Neural cell (in vitro differentiated cells): ENCODE results near the gene CBLB. TPM values are rescaled to one million over a fixed set of nuclear protein-coding genes. Genes with fewer than 3 reads are reported as not detected.

Experiments used
- H2AFZ ChIP-seq: fragments of 200-600, 300-800 bp; sonication (generic), shearing (Covaris generic); 2 replicates; pipeline ENCODE4 v1.6.0; 2014; ENCODE audit warnings: low read depth, mild to moderate bottlenecking, antibody characterized with exemption, low read length, moderate library complexity
- H3F3A ChIP-seq: fragments of 200-600 bp; shearing (Covaris generic); 2 replicates; pipeline ENCODE4 v1.6.1; 2016; ENCODE audit warnings: mild to moderate bottlenecking, moderate library complexity, mixed read lengths, antibody characterized with exemption, low read length; ENCODE audit not compliant: insufficient read depth, poor library complexity, severe bottlenecking
- H3K27ac ChIP-seq: fragments of 200-600, 300-800 bp; sonication (generic), shearing (Covaris generic); 2 replicates; pipeline ENCODE4 v1.5.1; 2014; ENCODE audit warnings: mild to moderate bottlenecking, low read length, moderate library complexity
- H3K27me3 ChIP-seq: fragments of 300-800, 200-600 bp; sonication (generic), shearing (Covaris generic); 2 replicates; pipeline ENCODE4 v1.6.0; 2014; ENCODE audit warnings: mild to moderate bottlenecking, low read depth, low read length, moderate library complexity; ENCODE audit not compliant: insufficient read depth
- H3K36me3 ChIP-seq: fragments of 300-800, 200-600 bp; sonication (generic), shearing (Covaris generic); 2 replicates; pipeline ENCODE4 v1.5.1; 2014; ENCODE audit warnings: mild to moderate bottlenecking, antibody characterized with exemption, low read length, moderate library complexity; ENCODE audit not compliant: insufficient read depth
- H3K4me2 ChIP-seq: fragments of 300-800, 200-600 bp; sonication (generic), shearing (Covaris generic); 2 replicates; pipeline ENCODE4 v1.6.0; 2014; ENCODE audit warnings: mild to moderate bottlenecking, low read length
- H3K4me3 ChIP-seq: fragments of 300-800, 200-600 bp; sonication (generic), shearing (Covaris generic); 2 replicates; pipeline ENCODE4 v1.5.1; 2014; ENCODE audit warnings: mild to moderate bottlenecking, low read length, moderate library complexity
- H3K79me2 ChIP-seq: fragments of 200-600 bp; shearing (Covaris generic); replicated peaks from 2 replicates; pipeline ENCODE4 v1.6.0; 2014; ENCODE audit warnings: mild to moderate bottlenecking, low read length, moderate library complexity; ENCODE audit not compliant: insufficient read depth
- H3K9ac ChIP-seq: fragments of 300-800, 200-600 bp; sonication (generic), shearing (Covaris generic); 2 replicates; pipeline ENCODE4 v1.6.1; 2016; ENCODE audit warnings: mild to moderate bottlenecking, low read length, mixed read lengths
- H3K9me2 ChIP-seq: fragments of 200-600 bp; shearing (Covaris generic); 2 replicates; pipeline ENCODE4 v1.6.1; 2016; ENCODE audit warnings: mild to moderate bottlenecking, low read length, mixed read lengths; ENCODE audit not compliant: insufficient read depth
- H3K9me3 ChIP-seq: fragments of 200-600, 300-800 bp; sonication (generic), shearing (Covaris generic); 2 replicates; pipeline ENCODE4 v1.6.1; 2016; ENCODE audit warnings: mild to moderate bottlenecking, mixed run types, low read length, moderate library complexity, mixed read lengths
- H4K20me1 ChIP-seq: fragments of 200-600 bp; shearing (Covaris generic); 2 replicates; pipeline ENCODE4 v1.6.1; 2016; ENCODE audit warnings: mild to moderate bottlenecking, mixed run types; ENCODE audit not compliant: insufficient read depth
- CTCF ChIP-seq: fragments of 450-650 bp; IDR thresholded peaks from 2 replicates; pipeline ENCODE4 v1.5.1; 2014; ENCODE audit warnings: antibody characterized with exemption, mild to moderate bottlenecking, moderate library complexity; ENCODE audit not compliant: poor library complexity, severe bottlenecking
- EP300 ChIP-seq: fragments of 450-650 bp; conservative IDR thresholded peaks from 2 replicates; pipeline ENCODE4 v1.6.1; 2014; ENCODE audit warnings: antibody characterized with exemption, mild to moderate bottlenecking, moderate library complexity; ENCODE audit not compliant: poor library complexity, severe bottlenecking
- EZH2 ChIP-seq: fragments of 200-600, 300-800 bp; shearing (Covaris generic), sonication (generic); IDR thresholded peaks from 2 replicates; pipeline ENCODE4 v1.6.1; 2014; ENCODE audit warnings: antibody characterized with exemption, low read length, borderline replicate concordance, mild to moderate bottlenecking; ENCODE audit not compliant: insufficient read depth, poor library complexity, severe bottlenecking
- MXI1 ChIP-seq: fragments of 450-650 bp; conservative IDR thresholded peaks from 2 replicates; pipeline ENCODE4 v1.6.1; 2014; ENCODE audit warnings: antibody characterized with exemption, mild to moderate bottlenecking; ENCODE audit not compliant: poor library complexity, severe bottlenecking
- POLR2AphosphoS5 ChIP-seq: IDR thresholded peaks from 2 replicates; pipeline ENCODE4 v1.6.1; 2012
- RAD21 ChIP-seq: fragments of 450-650 bp; conservative IDR thresholded peaks from 2 replicates; pipeline ENCODE4 v1.6.1; 2014; ENCODE audit warnings: antibody characterized with exemption, mild to moderate bottlenecking, moderate library complexity
- REST ChIP-seq: IDR thresholded peaks from 2 replicates; pipeline ENCODE4 v1.6.1; 2012; ENCODE audit warnings: borderline replicate concordance
- SMC3 ChIP-seq: fragments of 450-650 bp; conservative IDR thresholded peaks from 2 replicates; pipeline ENCODE4 v1.6.1; 2014; ENCODE audit warnings: antibody characterized with exemption, mild to moderate bottlenecking, moderate library complexity; ENCODE audit not compliant: poor library complexity
- TAF1 ChIP-seq: IDR thresholded peaks from 2 replicates; pipeline ENCODE4 v1.6.1; 2012; ENCODE audit warnings: low read depth
- polyA plus RNA-seq: library from polyadenylated mRNA; depleted of rRNA; stranded (reverse); fragments of >200 nt; gene quantifications from 2 replicates; pipeline ENCODE4 v1.2.3, GENCODE V29; 2014

Gene CBLB
- polyA plus RNA-seq, 1 donor from 2014 or later, result 36.4 TPM

GRCh38 chr3:105707009-105707408, 161.8 kb downstream of the CBLB start:
- Histone ChIP-seq H3K27me3 (no peaks in the 10 kb centered on the region), H3K9me2 (no peaks in the 10 kb centered on the region), H3K9ac (no peak overlapping the region), H3K79me2 (no peaks in the 10 kb centered on the region), H3K36me3 (peaks cover 17% of the 10 kb centered on the region), H3K4me3 (no peak overlapping the region), H3F3A (no peaks in the 10 kb centered on the region), H3K27ac (no peak overlapping the region), H2AFZ (no peak overlapping the region), H3K9me3 (no peaks in the 10 kb centered on the region), H4K20me1 (no peaks in the 10 kb centered on the region), H3K4me2 (no peak overlapping the region)
- TF ChIP-seq MXI1 (no peak), RAD21 (no peak), CTCF (no peak), SMC3 (no peak), POLR2AphosphoS5 (no peak), EP300 (no peak), TAF1 (no peak), EZH2 (no peak), REST (no peak)

GRCh38 chr3:105704726-105705410, 163.9 kb downstream of the CBLB start:
- Histone ChIP-seq H4K20me1 (no peaks in the 10 kb centered on the region), H3K36me3 (peaks cover 24% of the 10 kb centered on the region), H3K4me2 (no peak overlapping the region), H3K9ac (no peak overlapping the region), H3K4me3 (no peak overlapping the region), H3K79me2 (no peaks in the 10 kb centered on the region), H2AFZ (no peak overlapping the region), H3K27me3 (no peaks in the 10 kb centered on the region), H3F3A (no peaks in the 10 kb centered on the region), H3K9me2 (no peaks in the 10 kb centered on the region), H3K27ac (no peak overlapping the region), H3K9me3 (no peaks in the 10 kb centered on the region)
- TF ChIP-seq MXI1, result no peak
- no peak for TF ChIP-seq RAD21
- TF ChIP-seq EZH2, result no peak
- TF ChIP-seq EP300, result no peak
- TF ChIP-seq CTCF, result no peak
- no peak for TF ChIP-seq REST
- no peak for TF ChIP-seq SMC3
- TF ChIP-seq POLR2AphosphoS5, result no peak
- TF ChIP-seq TAF1, result no peak
